ENCODE results near the gene SEPTIN7. TPM values are rescaled to one million over a fixed set of nuclear protein-coding genes. Genes with fewer than 3 reads are reported as not detected.

Gene SEPTIN7
- total RNA-seq = 132 and 195 TPM in 2 replicates

GRCh38 chr7:35800718-35801391, at the start of gene SEPTIN7:
SEPTIN7 (plus strand) TSS chr7:35801057; CDS start chr7:35801210, 153 bp downstream.

Other genes with a start within 250 kb of the SEPTIN7 start
- 18.0 and 32.3 TPM in 2 replicates for gene HERPUD2, start 105.9 kb upstream of the SEPTIN7 start, total RNA-seq

All from hair follicular keratinocyte (primary cell).